ENCODE data around the gene JCAD.
"Not testable (repeated sequence)": the region's sequence is repeated elsewhere in the genome, so short reads cannot be mapped to it uniquely, and the experiment has no call there.

The JCAD gene

DNA sequence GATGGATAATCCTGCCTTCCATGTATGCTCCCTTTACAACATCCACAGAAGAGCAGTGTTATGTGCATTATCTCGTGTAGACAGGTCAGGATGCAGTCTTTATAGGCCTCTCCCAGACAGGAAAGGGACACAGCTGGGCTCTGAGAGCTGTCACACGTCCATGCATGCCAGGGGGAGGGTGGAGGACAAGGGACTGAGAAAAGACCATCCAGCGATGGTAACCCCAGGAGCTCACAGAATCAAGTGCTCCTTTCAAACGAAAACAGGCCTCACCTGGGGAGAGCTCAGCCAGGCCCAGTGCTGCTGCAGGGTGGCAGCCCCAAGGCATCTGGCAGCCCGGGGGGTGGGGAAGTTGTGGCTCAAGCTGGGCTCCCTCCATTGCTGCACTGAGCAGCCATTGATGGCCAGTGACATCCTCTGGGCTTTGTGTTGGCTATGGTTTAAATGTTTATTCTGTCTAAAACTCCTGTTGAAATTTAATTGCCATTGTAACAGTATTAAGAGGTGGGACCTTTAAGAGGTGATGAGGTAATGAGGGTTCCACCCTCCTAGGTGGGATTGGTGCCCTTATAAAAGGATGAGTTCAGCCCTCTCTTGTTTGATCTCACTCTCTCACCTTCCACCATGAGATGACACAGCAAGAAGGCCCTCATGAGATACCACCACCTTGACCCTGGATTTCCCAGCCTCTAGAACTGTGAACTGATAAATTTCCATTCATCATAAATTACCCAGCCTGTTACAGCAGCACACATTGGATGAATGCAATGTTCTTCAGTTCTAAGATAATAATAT is 15.7 kb downstream of the JCAD start:
- DNase-seq, result no peak

DNA sequence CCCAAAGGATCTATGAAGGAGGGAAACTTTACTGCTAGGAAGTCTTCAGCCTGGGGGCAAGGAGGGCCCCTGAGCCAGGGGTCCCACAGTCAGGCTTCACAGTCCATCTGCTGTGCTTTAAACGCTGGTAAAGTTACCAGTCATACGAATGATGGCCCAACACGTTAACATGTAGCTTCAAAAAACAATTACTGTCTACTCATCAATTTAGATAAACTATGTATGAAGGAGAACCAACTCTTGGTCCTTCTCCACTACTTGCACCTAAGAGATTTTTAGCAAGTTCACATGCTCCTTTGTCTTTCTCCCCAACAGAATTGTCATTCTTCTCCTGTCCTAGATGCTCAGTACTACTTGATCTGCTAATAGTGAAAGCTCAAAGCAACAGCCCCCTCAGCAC is 16.6 kb downstream of the JCAD start:
- no peak for DNase-seq

DNA sequence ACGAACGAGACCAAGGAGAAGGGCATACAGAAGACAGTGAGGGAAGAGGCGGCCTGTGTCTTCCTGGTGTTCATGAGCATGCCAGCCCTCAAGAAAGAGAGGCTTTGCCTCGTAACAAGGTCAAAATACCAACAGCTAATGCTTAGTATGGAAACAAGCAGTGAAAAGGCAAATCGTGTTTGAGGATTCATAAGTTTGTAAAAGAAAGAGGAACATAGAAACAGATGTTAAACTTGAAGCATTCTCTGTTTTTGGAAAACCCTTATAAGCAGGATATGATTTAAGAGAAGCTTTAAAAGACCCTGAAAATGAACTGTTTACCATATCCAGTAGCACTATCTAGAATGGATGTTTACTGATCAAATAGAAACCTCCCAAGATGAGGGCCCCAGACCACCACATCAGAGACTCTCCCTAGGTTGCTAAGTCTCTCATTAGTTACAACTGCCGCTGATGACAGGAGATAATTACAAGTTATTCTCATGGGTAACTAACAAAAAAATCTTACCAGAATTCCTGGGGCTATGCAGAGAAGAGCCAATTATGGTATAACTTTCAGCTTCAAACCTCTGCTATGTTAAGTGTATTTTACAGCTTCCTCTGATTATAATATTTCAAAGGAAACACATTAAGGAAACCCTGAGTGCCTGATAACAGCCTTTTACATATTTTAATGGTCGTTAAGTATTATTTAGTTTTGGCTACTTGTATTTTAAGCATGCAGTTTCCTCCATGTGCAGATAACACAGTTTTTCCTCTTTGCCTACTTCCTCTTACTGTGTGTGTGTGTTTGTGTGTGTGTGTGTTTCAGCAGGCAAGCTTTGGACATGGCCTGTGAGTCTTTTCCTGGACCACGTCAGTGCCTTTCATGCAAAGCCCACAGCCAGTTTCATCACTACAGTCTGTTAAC is 17.9 kb downstream of the JCAD start:
- no peak for DNase-seq

DNA sequence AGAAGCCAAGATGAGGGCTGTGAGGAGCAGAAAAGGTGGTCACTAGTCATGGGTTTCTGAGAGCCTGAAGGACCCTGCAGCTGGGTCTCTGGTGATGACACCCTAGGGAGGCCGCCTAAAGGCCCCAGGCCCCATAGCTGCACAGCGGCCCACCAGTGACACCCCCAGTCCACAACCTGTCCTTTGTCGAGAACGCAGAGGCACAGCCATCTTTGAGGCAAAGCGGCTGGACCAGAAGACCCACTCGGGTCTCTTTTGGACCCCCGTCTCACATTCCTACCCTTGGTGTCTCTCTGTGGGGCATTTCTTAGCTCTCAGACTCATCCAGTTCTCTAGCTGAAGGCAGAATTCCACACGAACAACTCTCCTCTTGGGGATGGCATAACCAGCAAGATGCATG is 18.8 kb downstream of the JCAD start:
- no peak for DNase-seq

DNA sequence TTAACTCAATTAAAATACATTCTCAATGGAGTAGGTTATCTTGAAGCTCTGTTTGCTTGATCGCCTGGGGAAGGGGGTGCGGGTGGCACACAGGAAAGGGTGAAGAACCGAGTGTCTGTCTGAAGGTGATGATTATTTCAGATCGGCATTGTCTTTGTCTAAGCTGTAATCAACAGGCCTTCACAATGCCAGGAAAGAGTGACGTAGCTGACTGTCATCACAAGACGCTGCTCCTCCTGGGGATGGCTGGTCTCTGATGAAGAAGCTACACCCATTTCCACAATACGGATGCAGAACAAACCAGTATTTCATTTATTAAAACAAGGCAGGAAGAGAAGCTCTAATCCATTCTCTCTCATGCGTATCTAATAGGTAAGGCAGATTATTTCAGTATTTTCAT is 19.4 kb downstream of the JCAD start:
- no peak for DNase-seq

DNA sequence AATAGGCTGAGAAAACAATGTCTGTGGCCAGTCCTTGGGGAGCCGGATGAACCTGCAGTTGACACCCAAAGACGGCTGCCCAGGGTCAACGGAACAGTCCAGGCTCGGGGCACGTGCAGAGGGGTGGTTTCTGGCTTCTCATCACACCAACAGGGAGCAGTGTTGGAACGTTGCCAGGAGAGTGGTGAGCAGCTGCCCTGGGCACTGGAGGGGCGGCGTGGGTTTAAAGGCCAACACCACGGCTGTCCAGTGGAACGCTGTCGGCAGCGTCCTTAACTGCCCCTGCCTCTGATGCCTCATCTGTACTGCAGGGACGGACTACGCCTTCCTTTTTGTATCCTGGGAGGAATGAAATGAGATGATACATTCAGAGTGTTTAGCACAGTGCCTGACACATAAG is 19.8 kb downstream of the JCAD start:
- DNase-seq, result no peak

DNA sequence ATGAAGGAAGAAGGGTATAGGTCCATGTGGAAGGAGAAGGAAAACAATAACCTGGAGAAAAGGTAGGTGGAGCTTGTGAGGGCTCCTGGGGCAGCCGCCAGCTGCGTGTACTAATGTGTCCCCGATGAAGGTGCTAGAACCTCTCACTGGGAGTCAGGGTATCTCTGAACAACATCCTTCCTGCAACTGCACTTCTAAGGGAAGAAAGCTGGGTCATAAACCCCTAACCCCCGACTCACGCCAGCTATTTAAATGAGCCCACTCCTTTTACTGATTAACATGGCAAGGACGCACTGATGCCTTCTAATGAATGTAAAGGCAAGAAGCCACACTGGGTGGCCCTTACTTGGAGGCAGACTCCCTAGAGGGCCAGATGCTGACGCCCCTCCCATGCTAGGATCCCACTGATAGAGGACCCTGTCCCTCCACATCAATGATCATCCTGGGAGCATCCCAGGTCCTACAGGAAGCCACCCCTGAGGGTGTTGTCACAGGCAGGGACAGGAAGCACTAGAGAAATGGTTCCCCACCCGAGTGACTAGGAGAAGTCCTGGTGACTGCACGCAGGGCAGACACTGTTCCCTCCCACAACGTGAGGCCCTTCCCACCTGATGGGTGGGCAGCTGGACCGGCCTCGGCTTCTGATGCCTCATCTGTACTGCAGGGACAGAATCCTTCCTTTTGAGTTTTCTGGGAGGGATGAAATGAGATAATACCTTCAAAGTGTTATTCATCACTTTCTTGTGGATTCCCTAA is 20.4 kb downstream of the JCAD start:
- DNase-seq, result no peak

DNA sequence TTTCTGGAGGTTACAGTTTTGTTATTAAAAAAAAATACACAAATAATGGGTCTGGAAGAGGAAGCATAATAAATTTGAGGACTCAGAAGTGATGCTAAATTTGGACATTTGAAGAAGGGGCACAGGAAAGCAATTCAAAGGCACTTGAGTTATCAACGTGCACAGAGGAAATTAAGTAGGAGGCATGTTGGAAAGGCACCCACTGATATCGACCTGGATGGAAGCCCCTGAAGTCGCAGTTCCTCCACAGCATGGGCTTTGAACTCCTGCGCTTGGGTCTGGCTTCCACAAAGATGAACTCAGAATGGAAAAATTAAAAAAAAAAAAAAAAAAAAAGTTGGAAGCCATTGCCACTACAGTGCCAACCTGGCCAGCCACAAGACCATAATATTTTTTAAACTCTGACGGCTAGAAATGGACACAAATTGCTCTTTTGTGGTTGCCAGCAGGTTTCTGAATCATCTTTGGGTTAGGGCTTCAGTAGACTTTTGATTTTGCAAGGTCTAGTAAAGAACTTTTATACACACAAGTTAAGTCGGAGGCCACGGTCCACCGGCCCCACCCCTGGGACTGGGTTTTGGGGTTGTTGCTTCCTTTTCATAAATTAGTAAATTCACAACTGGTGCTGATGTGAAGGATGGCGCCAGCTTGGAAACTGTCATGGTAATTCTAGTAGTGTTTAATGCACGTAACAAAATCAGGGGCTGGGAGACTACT is 21.6 kb downstream of the JCAD start:
- DNase-seq, result no peak

DNA sequence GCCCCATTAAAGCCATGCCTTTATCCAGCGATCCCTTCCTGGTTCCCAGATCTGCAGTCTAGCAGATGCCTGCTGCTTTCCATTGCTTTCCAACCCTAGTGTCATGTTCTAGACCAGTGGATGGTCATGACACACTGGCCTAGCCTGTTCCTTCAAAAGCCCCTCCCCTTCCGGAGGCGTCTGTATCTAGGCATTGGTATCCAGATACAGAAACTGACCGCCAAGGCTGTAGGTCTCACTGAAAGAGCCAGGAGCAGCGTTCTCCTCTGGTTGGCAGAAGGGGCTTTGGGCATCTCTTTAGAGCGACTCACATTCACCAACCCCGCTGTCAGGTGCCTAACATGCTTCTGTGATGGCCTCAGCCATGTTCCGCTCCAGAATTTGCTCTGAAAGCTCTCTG is 22.6 kb downstream of the JCAD start:
- DNase-seq, result no peak

DNA sequence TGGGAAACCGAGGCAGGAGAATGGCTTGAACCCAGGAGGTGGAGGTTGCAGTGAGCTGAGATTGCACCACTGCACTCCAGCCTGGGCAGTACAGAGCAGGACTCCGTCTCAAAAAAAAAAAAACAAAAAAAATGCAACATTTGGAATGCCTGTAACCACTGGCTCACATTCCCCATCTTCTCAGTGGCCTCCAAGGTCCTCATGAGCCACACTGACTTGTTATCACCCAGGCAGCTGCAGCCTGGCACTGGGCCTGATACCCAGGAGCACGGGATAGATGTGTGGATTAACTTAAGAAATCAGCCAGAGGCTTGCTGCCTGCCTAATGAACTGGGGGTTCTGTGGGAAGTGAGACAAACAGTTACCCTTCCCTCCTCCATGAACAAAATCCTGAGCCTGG is 23.0 kb downstream of the JCAD start:
- DNase-seq, result no peak

DNA sequence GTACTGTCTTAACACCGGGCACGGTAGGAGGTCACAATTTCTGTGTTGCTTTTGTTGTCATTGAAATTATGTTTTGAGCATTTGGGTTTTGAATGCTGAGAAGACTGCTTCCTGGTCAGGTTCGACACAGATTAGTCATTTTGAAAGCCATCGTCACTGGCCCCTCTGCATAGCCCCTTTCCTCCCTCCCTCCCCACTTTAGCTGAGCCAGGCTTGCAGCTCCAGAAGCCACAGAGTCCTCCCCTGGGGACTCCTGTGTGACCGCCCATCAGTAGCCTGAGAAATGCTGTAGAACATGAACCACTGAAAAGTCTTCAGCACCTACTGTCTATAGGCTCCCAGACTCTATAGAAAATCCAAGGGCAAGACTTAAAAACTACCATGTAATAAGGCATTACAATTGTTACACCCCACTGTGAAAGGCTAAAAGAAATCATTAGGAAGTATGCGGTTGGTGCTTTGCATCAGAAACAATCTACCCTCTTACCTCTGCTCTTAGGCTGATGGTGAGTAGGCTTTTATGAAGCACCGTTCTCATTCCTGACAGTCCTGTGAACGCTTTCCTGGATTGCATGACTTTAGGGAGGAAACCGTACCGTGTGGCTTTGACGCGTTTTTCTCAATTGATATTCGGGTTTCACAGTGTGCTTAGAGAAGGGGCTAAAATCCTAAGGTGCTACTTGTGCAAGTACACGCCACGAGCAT is 24.8 kb downstream of the JCAD start:
- DNase-seq, result no peak

DNA sequence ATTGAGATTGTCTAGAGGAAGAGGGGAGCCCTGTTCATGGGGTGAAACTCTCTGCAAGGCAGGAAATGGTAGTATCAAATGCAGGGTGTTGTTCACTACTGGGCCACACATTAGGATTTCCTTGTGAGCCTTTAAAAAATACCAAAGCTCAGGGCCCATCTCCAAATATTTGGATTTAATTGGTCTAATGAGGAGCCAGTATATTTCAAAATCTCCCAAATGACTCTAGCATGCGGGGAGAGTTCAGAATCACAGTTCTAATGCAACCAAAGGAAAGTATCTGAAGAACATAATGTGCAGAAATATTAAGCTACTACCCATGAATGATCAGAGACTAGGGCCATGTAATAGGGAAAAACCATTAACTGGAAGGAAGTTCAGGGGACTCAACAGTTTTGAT is 27.3 kb downstream of the JCAD start:
- DNase-seq, result no peak

DNA sequence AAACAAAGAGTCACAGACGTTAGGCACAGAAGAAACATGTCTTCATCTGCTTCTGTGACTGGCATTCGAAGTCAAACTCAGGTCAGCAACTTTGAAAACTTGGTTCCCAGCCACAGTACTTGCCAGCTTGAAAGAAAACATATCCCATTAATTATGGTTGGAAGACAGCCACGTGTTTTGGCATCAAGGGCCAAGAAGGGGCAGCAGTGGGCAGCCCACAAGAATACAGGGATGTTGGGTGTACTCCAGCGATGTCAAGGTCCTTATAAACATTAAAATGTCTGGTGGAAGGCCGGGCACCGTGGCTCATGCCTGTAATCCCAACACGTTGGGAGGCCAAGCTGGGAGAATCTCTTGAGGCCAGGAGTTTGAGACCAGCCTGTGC is 29.5 kb downstream of the JCAD start:
- no peak for DNase-seq

DNA sequence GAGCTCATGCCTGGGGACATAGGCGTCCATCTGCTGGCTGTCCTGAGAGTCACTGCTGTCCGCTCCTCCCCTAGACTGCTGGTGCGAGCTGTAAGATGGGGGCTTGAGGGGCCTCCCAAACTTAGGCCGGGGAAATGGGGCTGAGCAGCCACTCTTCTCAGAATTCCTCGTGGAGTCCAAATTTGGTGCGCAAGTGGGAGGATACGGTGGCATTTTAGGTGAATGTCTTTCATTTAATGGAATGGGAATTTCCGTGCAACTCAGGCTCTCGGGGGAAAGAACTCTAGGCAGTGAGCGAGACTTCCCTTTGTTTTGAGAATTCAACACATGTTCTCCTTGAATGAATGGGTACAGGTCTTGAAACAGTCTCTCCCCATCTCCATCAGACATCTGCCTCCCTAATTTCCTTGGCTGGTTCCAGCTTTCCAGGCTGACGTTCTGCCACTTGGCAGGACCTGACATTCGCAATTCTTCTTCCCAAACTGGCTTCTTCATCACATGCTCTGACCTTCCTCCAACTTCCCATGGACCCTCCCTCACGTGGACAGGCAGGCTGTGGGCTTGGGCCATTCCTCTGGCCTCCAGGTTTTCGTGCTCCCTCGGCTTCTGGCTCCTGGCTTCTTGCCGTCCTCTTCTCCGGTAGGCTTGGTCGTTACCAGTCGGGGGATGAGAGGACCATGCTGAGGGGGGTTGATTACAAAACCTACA is 30.1 kb downstream of the JCAD start:
- no peak for DNase-seq

DNA sequence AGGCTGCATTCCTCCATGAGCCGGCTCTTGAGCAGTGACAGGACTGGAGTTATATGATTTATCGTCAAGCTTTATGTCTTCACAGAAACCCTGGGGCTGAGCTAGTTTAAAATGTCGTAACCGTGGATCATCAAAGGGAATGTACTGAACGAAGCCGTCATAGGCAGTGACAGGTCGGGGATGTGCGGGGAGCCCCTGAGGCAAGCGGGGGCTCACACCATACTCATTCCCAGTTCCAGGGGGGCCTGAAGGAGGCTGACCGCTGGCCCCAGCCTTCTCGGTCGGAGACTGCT is 30.7 kb downstream of the JCAD start:
- DNase-seq, result no peak

DNA sequence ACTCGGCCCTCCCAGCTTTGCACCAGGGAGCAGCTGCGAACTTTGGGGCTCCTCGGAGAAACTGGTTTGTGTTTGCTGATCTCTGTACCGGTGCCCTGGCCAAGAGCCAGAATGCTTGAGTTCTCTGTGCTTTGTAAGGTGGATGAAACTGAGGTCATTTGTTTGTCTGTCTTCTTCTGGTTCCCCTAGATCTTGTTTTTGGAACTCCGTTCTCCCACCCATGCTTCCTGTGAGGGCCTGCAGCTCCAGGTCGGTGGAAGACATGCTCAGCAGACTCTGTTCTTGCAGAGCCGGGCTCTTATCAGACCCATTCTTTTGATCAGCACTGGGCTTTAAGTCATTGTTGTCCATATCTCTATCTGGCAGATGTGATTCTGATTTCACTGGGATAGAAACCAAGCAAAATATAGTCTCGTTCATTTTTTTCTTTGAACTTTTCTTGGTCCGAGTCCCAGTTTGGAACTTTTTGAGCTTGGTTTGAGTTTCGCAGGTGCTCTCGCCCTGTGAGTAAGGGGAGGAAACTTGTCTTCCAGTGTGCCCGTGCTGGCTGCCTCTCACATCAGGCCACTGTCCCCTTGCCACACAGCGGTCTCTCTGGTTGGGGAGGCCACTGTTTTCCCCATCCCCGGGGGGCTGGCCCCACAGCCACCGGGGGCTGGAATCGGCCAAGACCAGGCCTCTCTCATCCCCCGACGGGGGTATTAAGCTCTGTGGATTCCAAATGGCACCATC is 31.2 kb downstream of the JCAD start:
- DNase-seq, result no peak

DNA sequence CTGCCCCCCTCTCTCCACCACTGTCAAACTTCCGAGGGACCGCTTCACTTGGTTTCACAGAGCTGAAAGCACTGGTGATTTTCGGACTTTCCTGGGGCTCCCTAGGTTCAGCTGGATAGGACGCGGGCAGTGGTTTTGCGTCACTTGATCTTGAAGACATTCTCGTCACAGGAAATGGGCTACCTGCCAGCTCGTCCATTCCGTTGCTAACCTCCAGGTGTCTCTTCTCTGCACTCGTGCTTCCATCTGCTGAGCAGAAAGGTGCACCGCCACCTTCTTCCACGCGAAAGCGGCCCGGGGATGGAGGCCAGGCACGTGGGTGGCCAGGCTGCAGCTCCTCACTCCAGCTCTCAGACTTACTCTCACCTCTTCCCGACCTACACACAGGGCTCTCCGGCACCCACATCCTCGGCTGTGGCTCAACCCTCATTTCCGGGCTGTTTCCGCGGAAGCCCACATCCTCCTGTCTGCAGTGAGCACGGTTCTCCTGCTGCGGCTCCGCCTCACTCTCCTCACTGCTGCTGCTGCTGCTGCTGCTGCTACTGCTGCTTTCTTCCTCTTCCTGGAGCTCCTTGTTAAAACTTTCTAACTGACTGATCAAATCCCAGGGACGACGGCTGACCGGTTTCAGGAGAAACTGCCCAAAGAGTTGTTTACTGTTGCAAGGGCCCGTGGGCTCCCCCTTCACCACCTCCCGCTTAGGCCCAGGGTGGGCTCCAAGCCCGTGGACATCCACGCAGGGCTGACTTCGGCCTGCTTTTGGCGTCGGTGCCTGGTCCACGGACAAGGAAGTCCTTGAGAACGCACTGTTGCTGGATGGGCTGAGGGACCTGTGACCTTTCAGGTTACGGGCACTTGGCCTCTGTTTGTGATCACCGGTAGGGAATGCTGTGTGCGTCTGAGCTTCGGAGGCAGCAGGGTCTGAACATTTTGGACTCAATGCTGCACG is 32.1 kb downstream of the JCAD start:
- peak; percentile 7 for DNase-seq

DNA sequence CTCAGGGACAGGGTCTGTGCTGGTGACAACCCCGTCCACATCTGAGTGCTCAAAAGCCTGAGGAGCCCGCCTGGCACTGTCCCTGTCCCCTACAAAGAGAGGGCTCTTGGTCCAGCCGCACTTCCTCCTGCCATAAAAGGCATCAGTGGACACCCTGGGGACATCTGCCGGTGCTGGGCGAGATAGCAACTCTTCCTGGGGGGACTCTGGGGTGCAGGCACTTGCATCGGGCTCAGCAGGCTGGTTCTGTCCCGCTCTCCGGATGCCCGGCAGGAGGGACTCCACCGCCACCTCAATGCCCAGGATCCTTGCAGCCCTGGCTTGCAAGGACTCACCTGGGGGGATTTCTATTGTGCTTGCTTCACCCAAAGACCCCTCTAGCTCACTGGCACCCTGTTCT is 32.8 kb downstream of the JCAD start:
- DNase-seq, result no peak

DNA sequence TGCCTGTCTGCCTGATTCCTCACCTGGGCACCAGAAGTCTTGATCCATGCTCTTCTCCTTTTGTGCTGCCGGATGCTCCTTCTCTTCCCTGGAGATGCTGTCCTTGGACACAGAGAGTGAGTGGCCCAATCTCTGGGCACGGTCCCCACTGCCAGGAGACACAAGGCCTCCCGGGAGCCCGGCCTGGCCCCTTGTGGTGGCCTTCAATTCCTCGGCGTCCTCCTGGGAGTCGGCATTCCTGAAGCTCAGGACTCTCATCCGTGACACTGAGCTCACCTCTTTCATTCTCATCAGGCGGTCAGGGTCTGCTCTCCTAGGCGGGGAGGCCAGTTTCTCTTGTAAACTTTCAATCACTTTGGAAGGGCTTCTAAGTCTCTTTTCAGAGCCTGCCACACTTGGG is 33.3 kb downstream of the JCAD start:
- DNase-seq, result no peak

DNA sequence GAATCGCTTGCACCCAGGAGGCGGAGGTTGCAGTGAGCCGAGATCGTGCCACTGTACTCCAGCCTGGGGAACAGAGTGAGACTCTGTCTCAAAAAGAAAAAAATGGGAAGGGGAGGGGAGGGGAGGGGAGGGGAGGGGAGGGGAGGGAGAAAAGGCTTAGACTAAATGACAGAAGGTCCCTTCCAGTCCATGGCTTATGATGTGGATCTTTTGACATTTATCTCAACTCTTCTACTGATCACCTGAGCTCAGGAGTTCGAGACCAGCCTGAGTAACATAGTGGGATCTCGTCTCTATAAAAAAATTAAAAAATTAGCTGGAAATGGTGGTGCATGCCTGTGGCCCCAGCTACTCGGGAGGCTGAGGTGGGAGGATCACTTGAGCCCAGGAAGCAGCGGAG is 34.0 kb downstream of the JCAD start:
- not testable (repeated sequence) for DNase-seq
